OCI-LY1 (cell line): ENCODE data around the gene OR6C1.
"Not testable (repeated sequence)": the region's sequence is repeated elsewhere in the genome, so short reads cannot be mapped to it uniquely, and the experiment has no call there.

ENCODE experiments used
- H2AFZ ChIP-seq: fragments of 200-600 bp; sonication (generic), shearing (Covaris generic); 2 replicates; pipeline ENCODE4 v1.6.0; 2014; ENCODE audit warnings: antibody characterized with exemption, mild to moderate bottlenecking, low read length
- H3F3A ChIP-seq: fragments of 200-600 bp; sonication (generic), shearing (Covaris generic); 2 replicates; pipeline ENCODE4 v1.6.0; 2014; ENCODE audit warnings: mild to moderate bottlenecking, antibody characterized with exemption, low read length, moderate library complexity; ENCODE audit not compliant: insufficient read depth
- H3K27ac ChIP-seq: fragments of 200-600 bp; sonication (generic); 2 replicates; pipeline ENCODE4 v1.5.1; 2014; ENCODE audit warnings: low read length, mixed run types, mild to moderate bottlenecking, low read depth; ENCODE audit not compliant: poor library complexity, severe bottlenecking
- H3K27me3 ChIP-seq: fragments of 200-600 bp; sonication (generic); 2 replicates; pipeline ENCODE4 v1.6.0; 2014; ENCODE audit warnings: antibody characterized with exemption, mild to moderate bottlenecking, low read length, moderate library complexity; ENCODE audit not compliant: insufficient read depth
- H3K36me3 ChIP-seq: fragments of 200-600 bp; sonication (generic); 2 replicates; pipeline ENCODE4 v1.6.1; 2014; ENCODE audit warnings: mild to moderate bottlenecking, antibody characterized with exemption, low read length, moderate library complexity, mixed read lengths; ENCODE audit not compliant: insufficient read depth
- H3K4me1 ChIP-seq: fragments of 200-600 bp; sonication (generic); 2 replicates; pipeline ENCODE4 v1.5.1; 2014; ENCODE audit warnings: mild to moderate bottlenecking, low read length, moderate library complexity; ENCODE audit not compliant: insufficient read depth, severe bottlenecking
- H3K4me2 ChIP-seq: fragments of 200-600 bp; sonication (generic), shearing (Covaris generic); 2 replicates; pipeline ENCODE4 v1.6.1; 2014; ENCODE audit warnings: low read length
- H3K4me3 ChIP-seq: fragments of 200-600 bp; sonication (generic); 2 replicates; pipeline ENCODE4 v1.5.1; 2014; ENCODE audit warnings: low read length, low read depth, mild to moderate bottlenecking, mixed read lengths; ENCODE audit not compliant: poor library complexity, severe bottlenecking
- H3K79me2 ChIP-seq: fragments of 200-600 bp; shearing (Covaris generic); 2 replicates; pipeline ENCODE4 v1.6.1; 2016; ENCODE audit warnings: mixed run types, low read length, mixed read lengths; ENCODE audit not compliant: insufficient read depth
- H3K9ac ChIP-seq: fragments of 200-600 bp; sonication (generic), shearing (Covaris generic); 2 replicates; pipeline ENCODE4 v1.6.1; 2014; ENCODE audit warnings: mild to moderate bottlenecking, low read length, mixed read lengths
- H3K9me2 ChIP-seq: fragments of 200-600 bp; sonication (generic), shearing (Covaris generic); 2 replicates; pipeline ENCODE4 v1.6.1; 2014; ENCODE audit warnings: low read depth, mild to moderate bottlenecking, low read length, mixed read lengths
- H3K9me3 ChIP-seq: fragments of 200-600 bp; shearing (Covaris generic); 2 replicates; pipeline ENCODE4 v1.6.1; 2014; ENCODE audit warnings: low read length, mixed read lengths
- H4K20me1 ChIP-seq: fragments of 200-600 bp; sonication (generic), shearing (Covaris generic); 2 replicates; pipeline ENCODE4 v1.6.0; 2016; ENCODE audit warnings: mild to moderate bottlenecking, low read length; ENCODE audit not compliant: insufficient read depth
- EZH2 ChIP-seq: fragments of 200-600 bp; sonication (generic), shearing (Covaris generic); IDR thresholded peaks from 2 replicates; pipeline ENCODE4 v1.8.0; 2017; ENCODE audit warnings: borderline replicate concordance, mixed run types, mild to moderate bottlenecking, antibody characterized with exemption, low read length, moderate library complexity, mixed read lengths
- TF ChIP-seq, protein P1 (sequence below): fragments of 200-600 bp; sonication (generic), shearing (Covaris generic); IDR thresholded peaks from 2 replicates; pipeline ENCODE4 v1.5.1; 2017; ENCODE audit warnings: mild to moderate bottlenecking, antibody characterized with exemption, low read length, moderate library complexity, mixed read lengths

Gene OR6C1

DNA sequence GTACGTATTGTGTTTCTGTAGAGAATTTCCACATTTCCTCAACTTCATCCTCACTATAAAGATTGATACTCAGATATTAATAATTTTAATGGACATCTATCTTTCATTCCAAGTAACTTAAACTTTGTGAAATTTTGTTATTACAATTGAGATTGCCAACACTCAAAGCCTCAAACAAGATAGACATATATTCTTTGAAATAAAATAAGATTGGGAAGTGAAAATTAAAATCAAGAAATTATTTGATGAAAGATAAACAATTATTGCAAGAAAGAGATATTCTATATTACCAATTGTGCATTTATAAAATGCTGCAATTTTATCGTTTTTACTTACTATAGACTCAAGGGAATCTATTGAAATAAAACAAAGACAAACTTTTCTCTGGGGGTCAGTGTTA is 17.7 kb upstream of the OR6C1 start, which contains the start of gene OR6C6:
TSS of gene OR6C6 (minus strand) at position 101 of the 400 bp plus-strand sequence. CDS start 1,337 bp downstream, outside the sequence.
- Histone ChIP-seq H3K4me1 (no peaks in the 10 kb centered on the region), H3K4me3 (no peak within 1 kb of the TSS), H3K4me2 (no peak within 1 kb of the TSS), H3K27me3 (no peaks in the 10 kb centered on the region), H3K27ac (no peak within 1 kb of the TSS), H3K9ac (no peak within 1 kb of the TSS), H3K9me2 (no peaks in the 10 kb centered on the region), H2AFZ (no peak within 1 kb of the TSS), H3F3A (no peaks in the 10 kb centered on the region), H4K20me1 (no peaks in the 10 kb centered on the region), H3K79me2 (no peaks in the 10 kb centered on the region), H3K9me3 (no peaks in the 10 kb centered on the region), H3K36me3 (no peaks in the 10 kb centered on the region)
- TF ChIP-seq EZH2 = no peak
- TF ChIP-seq, protein P1, sequence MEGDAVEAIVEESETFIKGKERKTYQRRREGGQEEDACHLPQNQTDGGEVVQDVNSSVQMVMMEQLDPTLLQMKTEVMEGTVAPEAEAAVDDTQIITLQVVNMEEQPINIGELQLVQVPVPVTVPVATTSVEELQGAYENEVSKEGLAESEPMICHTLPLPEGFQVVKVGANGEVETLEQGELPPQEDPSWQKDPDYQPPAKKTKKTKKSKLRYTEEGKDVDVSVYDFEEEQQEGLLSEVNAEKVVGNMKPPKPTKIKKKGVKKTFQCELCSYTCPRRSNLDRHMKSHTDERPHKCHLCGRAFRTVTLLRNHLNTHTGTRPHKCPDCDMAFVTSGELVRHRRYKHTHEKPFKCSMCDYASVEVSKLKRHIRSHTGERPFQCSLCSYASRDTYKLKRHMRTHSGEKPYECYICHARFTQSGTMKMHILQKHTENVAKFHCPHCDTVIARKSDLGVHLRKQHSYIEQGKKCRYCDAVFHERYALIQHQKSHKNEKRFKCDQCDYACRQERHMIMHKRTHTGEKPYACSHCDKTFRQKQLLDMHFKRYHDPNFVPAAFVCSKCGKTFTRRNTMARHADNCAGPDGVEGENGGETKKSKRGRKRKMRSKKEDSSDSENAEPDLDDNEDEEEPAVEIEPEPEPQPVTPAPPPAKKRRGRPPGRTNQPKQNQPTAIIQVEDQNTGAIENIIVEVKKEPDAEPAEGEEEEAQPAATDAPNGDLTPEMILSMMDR = no peak

DNA sequence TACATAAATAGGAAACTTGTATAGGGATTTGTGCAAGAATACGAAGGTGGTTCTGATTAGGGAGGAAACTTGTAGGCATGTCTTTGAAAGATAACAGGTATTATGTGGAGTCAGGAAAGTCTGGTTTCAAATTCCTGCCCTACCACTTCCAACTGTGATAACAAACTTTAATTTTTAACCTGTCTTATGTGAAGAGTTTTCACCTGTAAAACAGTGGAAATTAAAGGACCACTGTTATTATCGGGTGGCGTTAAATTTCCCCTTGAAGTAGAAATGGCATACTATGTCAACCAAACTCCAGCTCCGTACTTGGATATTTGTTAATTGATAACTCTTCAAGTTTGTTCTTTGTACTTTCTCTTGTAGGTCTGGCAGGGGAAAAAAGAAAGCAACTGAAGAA is 6.1 kb downstream of the OR6C1 start:
- H4K20me1 ChIP-seq = no peaks in the 10 kb centered on the region

DNA sequence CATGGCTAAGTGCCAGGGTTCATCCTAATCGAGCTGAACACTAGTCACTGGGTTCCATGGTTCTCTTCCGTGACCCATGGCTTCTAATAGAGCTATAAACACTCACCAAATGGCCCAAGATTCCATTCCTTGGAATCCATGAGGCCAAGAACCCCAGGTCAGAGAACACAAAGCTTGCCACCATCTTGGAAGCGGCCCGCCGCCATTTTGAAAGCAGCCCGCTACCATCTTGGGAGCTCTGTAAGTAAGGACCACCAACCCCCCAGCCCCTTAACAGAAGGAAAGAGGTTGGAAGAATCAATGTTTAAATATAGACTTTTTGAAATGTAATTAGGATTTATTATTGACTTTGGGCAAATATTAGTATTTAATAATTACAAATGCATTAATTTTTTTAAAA is 11.7 kb downstream of the OR6C1 start:
- H3K4me2 ChIP-seq, H3K27ac ChIP-seq, H4K20me1 ChIP-seq, H3K9me3 ChIP-seq, H3K27me3 ChIP-seq, H3K36me3 ChIP-seq, H2AFZ ChIP-seq, H3K9me2 ChIP-seq, H3K4me3 ChIP-seq, H3F3A ChIP-seq, H3K79me2 ChIP-seq, H3K4me1 ChIP-seq, H3K9ac ChIP-seq: not testable (repeated sequence)

More for the DNA sequence above, 6.1 kb downstream of the OR6C1 start:
- H3K4me1 ChIP-seq = no peaks in the 10 kb centered on the region
- no peaks in the 10 kb centered on the region for H3K79me2 ChIP-seq
- no peaks in the 10 kb centered on the region for H3K27me3 ChIP-seq
- H3K9ac ChIP-seq = no peak overlapping the region
- no peak overlapping the region for H3K4me3 ChIP-seq
- H3F3A ChIP-seq = no peaks in the 10 kb centered on the region
- no peak overlapping the region for H2AFZ ChIP-seq
- H3K9me2 ChIP-seq = no peaks in the 10 kb centered on the region
- H3K27ac ChIP-seq = no peak overlapping the region
- no peak overlapping the region for H3K4me2 ChIP-seq
- no peaks in the 10 kb centered on the region for H3K9me3 ChIP-seq
- no peaks in the 10 kb centered on the region for H3K36me3 ChIP-seq
- TF ChIP-seq, protein P1 = no peak
- TF ChIP-seq EZH2 = no peak

DNA sequence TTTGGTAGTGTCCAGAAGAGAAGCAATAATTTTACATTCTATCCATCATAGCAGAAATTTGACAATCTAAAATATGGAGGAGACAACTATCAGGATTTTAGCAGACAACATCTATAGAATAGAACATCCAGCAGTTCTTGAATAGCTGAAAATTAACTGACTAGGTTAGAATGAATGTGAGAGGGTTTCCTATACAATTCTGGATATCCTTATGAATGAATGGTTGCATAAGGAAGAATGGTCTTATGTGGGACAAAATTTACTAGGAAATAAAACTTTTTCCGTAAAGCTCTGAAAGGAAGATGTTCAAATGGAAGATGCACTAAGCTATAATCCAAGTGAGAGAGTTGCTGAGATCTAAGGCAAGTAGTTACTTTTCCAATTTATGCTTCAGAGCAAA is 16.3 kb downstream of the OR6C1 start, which contains the start of gene OR6C3:
TSS of gene OR6C3 (plus strand) at position 301 of the 400 bp plus-strand sequence. CDS start 955 bp downstream, outside the sequence.
- Histone ChIP-seq H3K9me3 (no peaks in the 10 kb centered on the region), H3K27ac (no peak within 1 kb of the TSS), H3K4me3 (no peak within 1 kb of the TSS), H3K36me3 (no peaks in the 10 kb centered on the region), H3K9me2 (no peaks in the 10 kb centered on the region), H3K79me2 (no peaks in the 10 kb centered on the region), H3K4me1 (no peaks in the 10 kb centered on the region), H3K9ac (no peak within 1 kb of the TSS), H3F3A (no peaks in the 10 kb centered on the region), H3K4me2 (no peak within 1 kb of the TSS), H2AFZ (no peak within 1 kb of the TSS), H4K20me1 (no peaks in the 10 kb centered on the region), H3K27me3 (no peaks in the 10 kb centered on the region)
- TF ChIP-seq, protein P1 = no peak
- no peak for TF ChIP-seq EZH2
